HG03280 (cell line): Measurements from ENCODE around the gene PLCXD1.

Experiments
- ATAC-seq: cut with Tn5 transposase; IDR thresholded peaks from one replicate; pipeline ENCODE4 v1.9.1; 2021; ENCODE audit warnings: mild to moderate bottlenecking, moderate library complexity; ENCODE audit not compliant: unreplicated experiment

The PLCXD1 gene

GRCh38 chrX:333611-334311, 52.6 kb downstream of the PLCXD1 start:
- ATAC-seq, result no peak

GRCh38 chrX:334331-334891, 53.2 kb downstream of the PLCXD1 start:
- no peak for ATAC-seq

DNA sequence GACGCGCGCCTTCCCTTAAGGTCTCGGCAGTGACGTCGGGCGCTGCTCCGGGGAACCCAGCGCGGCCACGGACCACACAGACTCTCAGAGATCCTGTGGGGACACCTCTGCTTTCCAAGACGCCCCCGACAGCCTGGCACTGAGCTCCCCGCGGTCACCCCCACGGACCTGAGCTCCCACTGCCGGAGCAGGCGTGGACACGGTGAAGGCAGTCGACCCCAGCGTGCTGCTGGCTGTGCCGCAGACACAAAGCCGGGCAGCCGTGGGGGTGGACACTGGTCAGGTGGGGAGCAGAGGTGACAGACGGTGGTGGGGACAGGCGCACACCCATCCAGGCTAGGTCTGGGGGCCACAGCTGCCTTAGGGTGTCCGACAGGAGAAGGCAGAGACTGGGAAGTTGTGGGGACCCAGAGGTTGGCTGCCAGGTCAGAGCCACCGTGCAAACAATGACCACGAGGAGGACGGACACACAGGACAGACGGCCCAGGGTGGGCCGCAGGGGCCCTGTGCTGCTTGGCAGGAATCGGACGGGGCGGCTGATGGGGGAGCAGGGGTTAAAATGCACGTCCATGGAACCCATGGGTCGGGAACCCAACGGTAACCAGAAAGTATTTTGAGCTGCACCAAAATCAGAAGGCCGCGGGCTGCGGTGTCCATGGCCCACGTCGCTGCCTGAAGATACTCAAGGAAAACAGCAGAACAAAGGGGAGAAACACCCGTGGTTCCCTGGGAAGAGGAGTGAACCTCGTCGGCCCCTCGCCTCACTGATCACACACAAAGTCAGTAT, 54.0 kb downstream of the PLCXD1 start:
- no peak for ATAC-seq

- no peak for ATAC-seq
These were observed 54.6 kb downstream of the PLCXD1 start for GRCh38 chrX:335758-336155.

- ATAC-seq, result no peak
These were observed 55.0 kb downstream of the PLCXD1 start for GRCh38 chrX:336227-336626.

GRCh38 chrX:337331-337831, 56.2 kb downstream of the PLCXD1 start:
- ATAC-seq, result no peak

DNA sequence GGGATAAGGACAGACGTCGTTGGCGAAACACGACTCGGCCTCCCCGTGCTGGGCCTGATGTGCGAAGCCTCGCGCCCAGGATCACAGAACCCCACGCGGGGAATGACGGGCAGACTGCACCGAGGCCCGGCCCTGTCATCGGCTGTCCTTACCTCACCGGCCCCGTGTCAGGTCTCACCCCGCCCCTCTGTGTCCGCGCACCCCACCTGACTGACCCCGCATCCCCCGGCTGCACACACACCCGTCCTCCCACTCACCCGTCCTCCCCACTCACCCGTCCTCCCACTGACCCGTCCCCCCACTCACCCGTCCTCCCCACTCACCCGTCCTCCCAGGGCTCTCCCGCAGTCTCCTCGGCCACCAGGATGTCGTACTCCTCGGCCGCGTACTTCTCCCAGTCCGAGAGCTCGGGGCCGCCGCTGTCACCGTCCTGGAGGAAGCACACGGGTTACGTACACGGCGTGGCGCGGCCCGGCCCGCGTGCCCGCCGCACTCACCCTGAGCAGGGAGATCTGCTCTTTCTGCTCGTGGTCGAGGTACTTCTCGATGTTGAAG, 57.2 kb downstream of the PLCXD1 start:
- ATAC-seq, result no peak

GRCh38 chrX:338836-339400, 57.7 kb downstream of the PLCXD1 start:
- ATAC-seq, result no peak

- ATAC-seq, result no peak
These were observed 58.9 kb downstream of the PLCXD1 start for GRCh38 chrX:340121-340520.

DNA sequence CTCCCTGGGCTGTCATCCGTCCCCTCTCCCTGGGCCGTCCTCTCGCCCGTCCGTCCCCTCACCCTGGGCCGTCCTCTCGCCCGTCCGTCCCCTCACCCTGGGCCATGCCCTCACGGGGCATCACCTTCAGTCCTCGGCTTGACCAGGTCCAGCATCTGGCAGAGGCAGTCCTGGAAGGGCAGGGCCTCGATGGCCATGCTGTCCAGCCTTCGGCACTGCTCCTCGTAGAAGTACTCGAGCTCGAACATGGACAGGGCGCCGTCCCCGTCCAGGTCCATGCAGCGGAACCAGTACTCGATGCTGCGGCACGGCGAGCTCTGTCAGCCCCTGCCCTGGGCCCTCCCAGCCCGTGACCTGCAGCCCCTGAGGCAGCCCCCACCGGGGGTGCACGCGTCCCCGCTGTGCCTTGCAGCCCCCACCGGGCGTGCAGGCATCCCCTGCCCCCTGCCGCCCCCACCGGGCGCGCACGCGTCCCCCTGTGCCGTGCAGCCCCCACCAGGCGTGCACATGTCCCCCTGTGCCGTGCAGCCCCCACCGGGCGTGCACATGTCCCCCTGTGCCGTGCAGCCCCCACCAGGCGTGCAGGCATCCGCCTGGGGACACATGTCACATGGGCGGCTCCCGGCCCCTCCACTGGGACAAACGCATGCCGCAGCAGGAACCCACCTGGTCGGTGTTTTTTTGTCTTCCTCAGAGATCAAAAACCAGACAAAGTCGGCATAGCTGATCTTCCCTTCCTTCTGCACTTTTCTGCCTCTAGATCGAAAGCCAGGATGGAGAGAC, 59.7 kb downstream of the PLCXD1 start:
- no peak for ATAC-seq

- ATAC-seq, result no peak
These were observed 60.4 kb downstream of the PLCXD1 start for GRCh38 chrX:341541-342101.

GRCh38 chrX:344371-344901, 63.3 kb downstream of the PLCXD1 start:
- ATAC-seq, result no peak

DNA sequence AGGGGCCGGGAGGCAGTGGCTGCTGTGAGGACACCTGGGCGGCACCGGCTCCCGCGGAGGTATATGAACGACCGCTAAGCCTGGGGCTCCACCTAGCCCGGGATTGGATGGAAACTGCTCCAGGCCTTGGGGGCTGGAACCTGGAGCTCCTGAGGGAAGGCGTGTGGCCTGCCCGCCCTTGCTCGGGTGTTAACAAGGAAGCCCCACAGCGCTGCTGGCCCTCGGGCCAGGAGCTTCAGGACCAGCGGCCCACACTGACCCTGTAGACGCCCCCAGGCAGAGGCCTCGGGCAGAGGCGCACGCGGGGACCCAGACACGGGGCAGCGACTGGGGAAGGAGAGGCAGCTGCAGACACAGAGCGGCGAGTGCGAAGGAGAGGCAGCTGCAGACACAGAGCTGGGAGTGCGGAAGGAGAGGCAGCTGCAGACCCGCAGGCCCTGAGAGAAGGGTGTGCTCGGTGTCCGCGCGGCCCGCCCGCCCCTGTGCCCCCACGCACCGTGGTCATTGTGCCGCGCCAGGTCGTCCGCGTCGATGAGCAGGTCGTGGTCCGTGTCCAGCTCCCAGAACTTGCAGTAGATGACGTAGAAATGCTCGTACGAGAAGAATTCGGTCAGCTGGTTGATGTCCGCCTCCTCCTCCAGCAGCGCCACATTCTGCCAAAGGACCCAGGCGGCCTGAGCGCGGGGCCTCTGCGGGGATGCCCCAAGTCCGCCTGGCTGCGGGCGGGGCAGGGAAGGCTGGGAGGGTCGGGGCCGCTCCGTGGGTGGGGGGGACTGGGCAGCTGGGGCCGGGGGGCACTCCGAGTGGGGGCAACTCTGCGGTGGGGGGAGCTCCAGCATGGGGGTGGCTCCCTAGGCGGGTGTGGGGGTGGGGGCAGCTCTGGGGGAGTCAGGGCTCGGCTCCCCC, 64.1 kb downstream of the PLCXD1 start:
- ATAC-seq, result no peak

DNA sequence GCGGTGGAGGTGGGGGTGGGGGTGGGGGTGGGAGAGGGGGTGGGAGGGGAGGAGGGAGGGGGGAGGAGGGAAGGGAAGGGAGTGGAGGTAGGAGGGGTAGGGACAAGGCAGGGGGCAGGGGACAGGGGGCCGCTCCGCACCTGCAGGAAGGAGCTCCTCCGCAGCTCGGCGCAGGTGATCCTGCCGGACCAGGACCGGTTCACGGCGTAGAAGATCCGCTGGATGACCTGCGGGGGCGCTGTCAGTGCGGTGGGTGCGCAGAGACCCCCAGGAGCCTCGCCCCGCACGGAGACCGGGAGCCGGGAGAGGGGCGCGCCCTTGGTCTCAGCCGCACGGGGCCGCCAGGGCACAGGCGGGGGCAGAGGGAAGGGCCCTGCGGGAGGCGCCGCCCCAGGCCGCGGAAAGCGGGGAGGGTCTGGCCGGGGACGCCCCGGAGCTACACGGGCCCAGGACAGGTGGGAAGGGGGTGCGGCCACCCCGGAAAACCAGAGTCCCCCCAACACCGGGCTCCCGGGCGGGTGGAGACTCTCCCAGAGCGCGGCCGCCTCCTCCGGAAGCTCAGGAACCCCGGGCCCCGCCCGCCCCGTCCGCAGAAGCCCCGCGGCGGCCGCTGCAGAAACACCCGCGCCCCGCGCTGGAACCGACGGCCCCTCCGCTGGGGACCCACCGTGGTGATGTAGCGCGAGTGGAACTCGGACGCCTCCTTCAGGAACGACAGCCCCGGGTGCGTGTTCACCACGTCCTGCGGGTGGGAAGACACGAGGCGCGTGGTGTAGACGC, 65.0 kb downstream of the PLCXD1 start:
- no peak for ATAC-seq

DNA sequence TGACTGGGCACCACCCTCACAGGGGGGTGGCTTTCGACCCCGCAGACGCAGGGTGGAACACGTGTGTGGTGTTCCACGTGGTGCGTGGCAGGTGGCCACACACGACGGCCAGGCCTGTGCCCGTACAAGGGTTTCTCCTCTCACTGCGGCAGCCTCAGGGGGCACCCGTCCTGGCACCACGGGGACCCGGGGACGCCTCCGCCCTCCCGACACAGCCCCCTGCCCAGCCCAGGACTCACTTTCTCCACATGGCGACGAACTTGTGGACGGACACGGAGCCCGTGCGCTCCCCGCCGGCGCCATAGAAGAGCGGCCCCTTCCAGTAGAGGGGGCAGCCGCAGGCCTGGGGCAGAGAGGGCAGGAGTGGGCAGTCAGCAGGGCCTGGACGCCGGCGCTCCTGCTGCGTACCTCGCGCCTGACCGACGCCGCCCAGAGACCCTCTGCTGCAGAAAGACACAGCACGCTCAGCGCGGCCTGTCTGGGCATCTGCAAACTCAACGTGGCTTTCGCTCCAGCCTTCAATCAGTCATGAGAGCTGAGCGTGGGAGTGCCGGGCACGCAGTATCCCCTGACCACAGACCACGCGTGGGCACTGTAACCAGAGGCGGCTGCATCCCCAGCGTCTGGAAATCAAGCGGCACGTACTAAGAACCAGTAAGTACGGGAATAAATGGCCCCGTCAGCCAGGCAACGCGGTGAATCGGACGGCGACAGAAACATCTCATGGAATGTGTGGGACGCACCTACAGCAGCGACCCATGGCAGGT, 66.4 kb downstream of the PLCXD1 start:
- no peak for ATAC-seq

DNA sequence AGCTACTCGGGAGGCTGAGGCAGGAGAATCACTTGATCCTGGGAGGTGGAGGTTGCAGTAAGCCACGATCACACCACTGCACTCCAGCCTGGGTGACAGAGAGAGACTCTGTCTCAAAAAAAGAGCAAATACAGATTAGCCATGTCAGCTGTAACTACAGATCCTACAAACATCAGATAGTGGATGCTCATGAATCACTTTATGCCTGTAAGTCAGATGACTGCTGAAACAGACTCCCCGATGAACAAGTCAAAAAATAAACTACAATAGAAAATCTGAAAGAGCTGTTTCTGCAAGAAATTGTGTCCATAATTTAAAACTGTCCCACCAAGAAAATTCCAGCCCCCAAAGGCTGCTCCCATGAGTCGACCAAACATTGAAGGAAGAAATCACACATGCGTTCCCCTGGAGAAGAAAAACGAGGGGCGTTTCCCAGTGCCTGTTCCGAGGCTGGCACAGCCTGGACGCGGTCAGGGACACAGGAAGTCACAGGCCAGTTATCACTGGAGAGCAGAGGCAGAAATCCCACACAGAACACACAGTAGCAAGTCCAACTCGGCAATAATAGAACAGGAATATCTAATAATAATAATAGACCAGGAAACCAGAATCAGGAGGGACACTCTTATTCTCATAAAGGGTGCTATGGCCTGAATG, 67.4 kb downstream of the PLCXD1 start:
- no peak for ATAC-seq

- ATAC-seq, result no peak
These were observed 68.0 kb downstream of the PLCXD1 start for GRCh38 chrX:349196-349595.
